OCI-LY1 (cell line): ENCODE results near the gene TAS2R14.

ENCODE experiments used
- CTCF ChIP-seq: fragments of 200-600 bp; sonication (generic), shearing (Covaris generic); IDR thresholded peaks from 2 replicates; pipeline ENCODE4 v1.5.1; 2017; ENCODE audit warnings: mild to moderate bottlenecking, antibody characterized with exemption, low read length, moderate library complexity, mixed read lengths
- EZH2 ChIP-seq: fragments of 200-600 bp; sonication (generic), shearing (Covaris generic); IDR thresholded peaks from 2 replicates; pipeline ENCODE4 v1.8.0; 2017; ENCODE audit warnings: borderline replicate concordance, mixed run types, mild to moderate bottlenecking, antibody characterized with exemption, low read length, moderate library complexity, mixed read lengths

- no peak for TF ChIP-seq CTCF
- no peak for TF ChIP-seq EZH2
Measured at GRCh38 chr12:10957741-10958140, 18.7 kb upstream of the TAS2R14 start.
